ENCODE data around the gene MEAF6. TPM values are rescaled to one million over a fixed set of nuclear protein-coding genes. Genes with fewer than 3 reads are reported as not detected.

The MEAF6 gene
- total and polyA plus RNA-seq, 4 donors = 18.7 to 25.3 (median 21.2) TPM

- peaks cover 0 to 3% (median 0%) of the 10 kb centered on the region in 4 donors for H3K27me3 ChIP-seq (ENCODE audit: control insufficient read depth in 4 of 4, insufficient read depth in 4 of 4, low read length in 3 of 4)
- DNase-seq (ENCODE audit: low spot score) = no peak
- TF ChIP-seq RAD21 (IDR thresholded peaks at IDR 0.05) (no peak), HNF4G (IDR thresholded peaks at IDR 0.05) (no peak), FOXA1 (IDR thresholded peaks at IDR 0.05) (no peak), EGR1 (IDR thresholded peaks at IDR 0.05; ENCODE audit: low read depth in 2 of 2) (no peak), NR2F2 (IDR thresholded peaks at IDR 0.05) (no peak), GABPA (IDR thresholded peaks at IDR 0.05 in 1 of 2, conservative IDR thresholded peaks at IDR 0.05 in 1 of 2) (no peak), MAX (IDR thresholded peaks at IDR 0.05) (no peak), YY1 (IDR thresholded peaks at IDR 0.05) (no peak), RXRA (IDR thresholded peaks at IDR 0.05) (no peak), REST (IDR thresholded peaks at IDR 0.05) (no peak), JUND (IDR thresholded peaks at IDR 0.05) (no peak), HNF4A (conservative IDR thresholded peaks at IDR 0.05) (no peak), TAF1 (conservative IDR thresholded peaks at IDR 0.05) (no peak), SP1 (IDR thresholded peaks at IDR 0.05) (no peak)
- TF ChIP-seq, protein P1, sequence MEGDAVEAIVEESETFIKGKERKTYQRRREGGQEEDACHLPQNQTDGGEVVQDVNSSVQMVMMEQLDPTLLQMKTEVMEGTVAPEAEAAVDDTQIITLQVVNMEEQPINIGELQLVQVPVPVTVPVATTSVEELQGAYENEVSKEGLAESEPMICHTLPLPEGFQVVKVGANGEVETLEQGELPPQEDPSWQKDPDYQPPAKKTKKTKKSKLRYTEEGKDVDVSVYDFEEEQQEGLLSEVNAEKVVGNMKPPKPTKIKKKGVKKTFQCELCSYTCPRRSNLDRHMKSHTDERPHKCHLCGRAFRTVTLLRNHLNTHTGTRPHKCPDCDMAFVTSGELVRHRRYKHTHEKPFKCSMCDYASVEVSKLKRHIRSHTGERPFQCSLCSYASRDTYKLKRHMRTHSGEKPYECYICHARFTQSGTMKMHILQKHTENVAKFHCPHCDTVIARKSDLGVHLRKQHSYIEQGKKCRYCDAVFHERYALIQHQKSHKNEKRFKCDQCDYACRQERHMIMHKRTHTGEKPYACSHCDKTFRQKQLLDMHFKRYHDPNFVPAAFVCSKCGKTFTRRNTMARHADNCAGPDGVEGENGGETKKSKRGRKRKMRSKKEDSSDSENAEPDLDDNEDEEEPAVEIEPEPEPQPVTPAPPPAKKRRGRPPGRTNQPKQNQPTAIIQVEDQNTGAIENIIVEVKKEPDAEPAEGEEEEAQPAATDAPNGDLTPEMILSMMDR (IDR thresholded peaks at IDR 0.05; ENCODE audit: low read depth, low read length, missing input control) = no peak
- TF ChIP-seq, protein P2, sequence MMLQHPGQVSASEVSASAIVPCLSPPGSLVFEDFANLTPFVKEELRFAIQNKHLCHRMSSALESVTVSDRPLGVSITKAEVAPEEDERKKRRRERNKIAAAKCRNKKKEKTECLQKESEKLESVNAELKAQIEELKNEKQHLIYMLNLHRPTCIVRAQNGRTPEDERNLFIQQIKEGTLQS (IDR thresholded peaks at IDR 0.05) = no peak
- TF ChIP-seq, protein P3, sequence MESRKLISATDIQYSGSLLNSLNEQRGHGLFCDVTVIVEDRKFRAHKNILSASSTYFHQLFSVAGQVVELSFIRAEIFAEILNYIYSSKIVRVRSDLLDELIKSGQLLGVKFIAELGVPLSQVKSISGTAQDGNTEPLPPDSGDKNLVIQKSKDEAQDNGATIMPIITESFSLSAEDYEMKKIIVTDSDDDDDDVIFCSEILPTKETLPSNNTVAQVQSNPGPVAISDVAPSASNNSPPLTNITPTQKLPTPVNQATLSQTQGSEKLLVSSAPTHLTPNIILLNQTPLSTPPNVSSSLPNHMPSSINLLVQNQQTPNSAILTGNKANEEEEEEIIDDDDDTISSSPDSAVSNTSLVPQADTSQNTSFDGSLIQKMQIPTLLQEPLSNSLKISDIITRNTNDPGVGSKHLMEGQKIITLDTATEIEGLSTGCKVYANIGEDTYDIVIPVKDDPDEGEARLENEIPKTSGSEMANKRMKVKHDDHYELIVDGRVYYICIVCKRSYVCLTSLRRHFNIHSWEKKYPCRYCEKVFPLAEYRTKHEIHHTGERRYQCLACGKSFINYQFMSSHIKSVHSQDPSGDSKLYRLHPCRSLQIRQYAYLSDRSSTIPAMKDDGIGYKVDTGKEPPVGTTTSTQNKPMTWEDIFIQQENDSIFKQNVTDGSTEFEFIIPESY (IDR thresholded peaks at IDR 0.05) = no peak
- H3K9me3 ChIP-seq (ENCODE audit: control insufficient read depth in 4 of 4, low read length in 3 of 4) = no peaks in the 10 kb centered on the region
- H3K9ac ChIP-seq (ENCODE audit: low read depth in 1 of 2, low read length in 2 of 2) = no peak overlapping the region
- no peaks in the 10 kb centered on the region for H3K4me1 ChIP-seq (ENCODE audit: control insufficient read depth in 4 of 4, insufficient read depth in 4 of 4, low read length in 3 of 4)
- no peaks in the 10 kb centered on the region for H3K36me3 ChIP-seq (ENCODE audit: control insufficient read depth in 4 of 4, insufficient read depth in 3 of 4, low read depth in 1 of 4, low read length in 3 of 4)
- no peak overlapping the region for H3K4me3 ChIP-seq (ENCODE audit: low read depth in 1 of 3, low read length in 3 of 3)
- no peak overlapping the region for H3K27ac ChIP-seq (ENCODE audit: low read depth in 1 of 2, low read length in 2 of 2)
- WGBS = 60% methylated on average over 2 of the region's 2 CpGs
These were observed 71.9 kb downstream of the MEAF6 start for GRCh38 chr1:37442644-37443043.

Small RNA genes lying within 50 kb of the gene (small RNA-seq; reads per million reads assigned to genes)
- gene AL034379.1 (not detected), gene MIR5581 (0.31 reads per million, percentile 30 among the genes with 10 or more reads in this experiment)

Other genes with a start within 250 kb of the MEAF6 start
- 10 to 100 TPM in 1 of 2 donors, 1 to 10 TPM in 1; 2.9 to 10.9 TPM for gene ZC3H12A, start 40.2 kb downstream of the MEAF6 start, total RNA-seq
- 1 to 10 TPM; 2.1 to 3.0 TPM for gene ZC3H12A, start 40.2 kb downstream of the MEAF6 start, polyA plus RNA-seq
- 1 to 10 TPM; 7.9 to 9.7 TPM for gene SNIP1, start 39.5 kb upstream of the MEAF6 start, total RNA-seq
- 1 to 10 TPM; 1.8 to 2.8 TPM for gene SNIP1, start 39.5 kb upstream of the MEAF6 start, polyA plus RNA-seq
- 1 to 10 TPM; 1.5 to 3.1 TPM for gene DNALI1, start 42.2 kb upstream of the MEAF6 start, total RNA-seq
- gene DNALI1, start 42.2 kb upstream of the MEAF6 start, polyA plus RNA-seq = 1 to 10 TPM; 5.2 to 8.6 TPM
- gene GNL2, start 81.2 kb upstream of the MEAF6 start, total RNA-seq = 10 to 100 TPM; 27.6 to 29.2 TPM
- gene GNL2, start 81.2 kb upstream of the MEAF6 start, polyA plus RNA-seq = 10 to 100 TPM; 14.8 to 15.0 TPM
- under 1 TPM; 0.08 to 0.14 TPM for gene RSPO1, start 120.1 kb upstream of the MEAF6 start, total RNA-seq
- under 1 TPM in 1 of 2 donors, not detected in 1; 0.06 TPM for gene RSPO1, start 120.1 kb upstream of the MEAF6 start, polyA plus RNA-seq
- 10 to 100 TPM in 1 of 2 donors, under 1 TPM in 1; 0.25 to 16.5 TPM for gene CDCA8, start 177.8 kb upstream of the MEAF6 start, total RNA-seq
- 1 to 10 TPM in 1 of 2 donors, under 1 TPM in 1; 0.53 to 2.3 TPM for gene CDCA8, start 177.8 kb upstream of the MEAF6 start, polyA plus RNA-seq